ENCODE measurements around the gene SCN2B.

The SCN2B gene

GRCh38 chr11:118147502-118147901 lies 28.9 kb downstream of the SCN2B start:
- TF ChIP-seq CTCF (conservative IDR thresholded peaks at IDR 0.05; ENCODE audit: low read depth): no peak
- DNase-seq (ENCODE audit: low spot score): no peak
- ChIA-PET CTCF (interaction anchor here (0.5 to 7.1 kb wide), 2 partner anchors 23 to 256 kb away, joined by 5 to 47 read pairs; no protein-coding TSS in a partner anchor), POLR2A (ENCODE audit: low non-redundant PET) (no interaction called here)
- H3K27ac ChIP-seq: no peak overlapping the region

GRCh38 chr11:118146554-118146953 lies 29.9 kb downstream of the SCN2B start:
- no peak overlapping the region for H3K27ac ChIP-seq
- no peak for DNase-seq (ENCODE audit: low spot score)
- CTCF ChIA-PET: interaction anchor here (7.1 kb wide), 1 partner anchor 24 kb away, joined by 47 read pairs; no protein-coding TSS in a partner anchor
- POLR2A ChIA-PET (ENCODE audit: low non-redundant PET): no interaction called here
- TF ChIP-seq CTCF (conservative IDR thresholded peaks at IDR 0.05; ENCODE audit: low read depth): no peak

GRCh38 chr11:118145285-118146227 lies 30.9 kb downstream of the SCN2B start:
- DNase-seq (ENCODE audit: low spot score): peak; percentile 97
- ChIA-PET CTCF (interaction anchor here (0.6 to 7.1 kb wide), 3 partner anchors 25 to 85 kb away, joined by 3 to 47 read pairs (median 4); no protein-coding TSS in a partner anchor), POLR2A (ENCODE audit: low non-redundant PET) (no interaction called here)
- peak overlapping the region; percentile 65 for H3K27ac ChIP-seq
- TF ChIP-seq CTCF (conservative IDR thresholded peaks at IDR 0.05; ENCODE audit: low read depth): peak; percentile 84

GRCh38 chr11:118144301-118145268 lies 31.9 kb downstream of the SCN2B start:
- ChIA-PET CTCF (interaction anchor here (0.6 to 7.1 kb wide), 5 partner anchors 26 to 182 kb away, joined by 3 to 47 read pairs (median 4); partner anchors contain the start of gene MPZL3), POLR2A (ENCODE audit: low non-redundant PET) (no interaction called here)
- no peak overlapping the region for H3K27ac ChIP-seq
- no peak for TF ChIP-seq CTCF (conservative IDR thresholded peaks at IDR 0.05; ENCODE audit: low read depth)
- DNase-seq (ENCODE audit: low spot score): no peak

GRCh38 chr11:118143661-118144185 lies 32.7 kb downstream of the SCN2B start:
- no peak for TF ChIP-seq CTCF (conservative IDR thresholded peaks at IDR 0.05; ENCODE audit: low read depth)
- CTCF ChIA-PET: interaction anchor here (0.9 to 7.1 kb wide), 2 partner anchors 27 to 152 kb away, joined by 7 to 47 read pairs; no protein-coding TSS in a partner anchor
- POLR2A ChIA-PET (ENCODE audit: low non-redundant PET): no interaction called here
- no peak overlapping the region for H3K27ac ChIP-seq
- no peak for DNase-seq (ENCODE audit: low spot score)

All from RWPE1 (cell line).